B cell (primary cell): ENCODE results near the gene FRMD3.

Source experiments
- EZH2 ChIP-seq: IDR thresholded peaks from 2 replicates; pipeline ENCODE4 v1.6.1; 2012; ENCODE audit warnings: borderline replicate concordance, low read depth, mild to moderate bottlenecking, moderate library complexity, low read length; ENCODE audit not compliant: insufficient read depth, poor library complexity, severe bottlenecking
- TF ChIP-seq, protein P1 (sequence below): fragments of 200-600 bp; IDR thresholded peaks from one replicate; pipeline ENCODE4 v1.8.0; 2022; ENCODE audit warnings: antibody characterized with exemption, mild to moderate bottlenecking

DNA sequence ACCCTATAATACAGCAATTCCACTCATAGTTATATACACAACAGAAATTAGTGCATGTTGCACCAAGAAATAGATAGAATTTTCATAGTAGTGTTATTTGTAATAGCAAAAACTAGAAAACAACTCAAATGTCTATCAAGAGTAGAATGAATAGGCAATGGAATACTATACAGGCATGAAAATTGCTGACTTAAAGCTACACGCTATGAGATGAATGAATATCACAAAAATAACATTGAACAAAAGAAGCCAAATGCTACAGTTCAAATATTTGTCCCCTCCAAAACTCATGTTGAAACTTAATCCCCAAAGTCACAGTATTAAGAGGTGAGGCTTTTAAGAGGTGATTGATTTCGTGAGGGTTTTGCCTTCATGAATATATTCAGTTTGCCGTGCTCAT, 215.1 kb downstream of the FRMD3 start:
- TF ChIP-seq, protein P1, sequence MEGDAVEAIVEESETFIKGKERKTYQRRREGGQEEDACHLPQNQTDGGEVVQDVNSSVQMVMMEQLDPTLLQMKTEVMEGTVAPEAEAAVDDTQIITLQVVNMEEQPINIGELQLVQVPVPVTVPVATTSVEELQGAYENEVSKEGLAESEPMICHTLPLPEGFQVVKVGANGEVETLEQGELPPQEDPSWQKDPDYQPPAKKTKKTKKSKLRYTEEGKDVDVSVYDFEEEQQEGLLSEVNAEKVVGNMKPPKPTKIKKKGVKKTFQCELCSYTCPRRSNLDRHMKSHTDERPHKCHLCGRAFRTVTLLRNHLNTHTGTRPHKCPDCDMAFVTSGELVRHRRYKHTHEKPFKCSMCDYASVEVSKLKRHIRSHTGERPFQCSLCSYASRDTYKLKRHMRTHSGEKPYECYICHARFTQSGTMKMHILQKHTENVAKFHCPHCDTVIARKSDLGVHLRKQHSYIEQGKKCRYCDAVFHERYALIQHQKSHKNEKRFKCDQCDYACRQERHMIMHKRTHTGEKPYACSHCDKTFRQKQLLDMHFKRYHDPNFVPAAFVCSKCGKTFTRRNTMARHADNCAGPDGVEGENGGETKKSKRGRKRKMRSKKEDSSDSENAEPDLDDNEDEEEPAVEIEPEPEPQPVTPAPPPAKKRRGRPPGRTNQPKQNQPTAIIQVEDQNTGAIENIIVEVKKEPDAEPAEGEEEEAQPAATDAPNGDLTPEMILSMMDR, result no peak
- TF ChIP-seq EZH2, result no peak
